SK-N-SH (cell line): ENCODE measurements around the gene PRCC. TPM values are rescaled to one million over a fixed set of nuclear protein-coding genes. Genes with fewer than 3 reads are reported as not detected.

ENCODE experiments used
- CTCF ChIA-PET: fragments of 300-600, 350-600 bp; formaldehyde crosslinking; extraction: SDS; loops from one replicate; lab custom pipeline; 2021; lab: Yijun Ruan, JAX
- POLR2A ChIA-PET: fragments of 350-600 bp; sonication (Branson Sonifier 250); formaldehyde crosslinking; extraction: SDS; loops from one replicate; lab custom pipeline; 2020; ENCODE audit warnings: antibody characterized with exemption, inconsistent platforms; lab: Yijun Ruan, JAX
- DNase-seq: peaks from one replicate; pipeline ENCODE4 v3.0.0; 2012
- H2AFZ ChIP-seq: fragments of 200-600 bp; sonication (generic); 2 replicates; pipeline ENCODE4 v1.8.1; 2016; ENCODE audit warnings: antibody characterized with exemption, mild to moderate bottlenecking, low read depth
- H3F3A ChIP-seq: fragments of 200-600 bp; sonication (generic); replicated peaks from 2 replicates; pipeline ENCODE3; 2016; ENCODE audit warnings: antibody characterized with exemption, mild to moderate bottlenecking; ENCODE audit not compliant: insufficient read depth
- H3K27ac ChIP-seq, 2 experiments: fragments of 200-500 bp in 1 of 2; fragments of 200-600 bp in 1 of 2; sonication (Bioruptor generic) in 1 of 2; sonication (generic), shearing (Covaris generic) in 1 of 2; 2 replicates each; pipeline versions ENCODE4 v1.5.1 to v1.6.1; 2014 to 2016; ENCODE audit warnings: low read depth in 2 of 2, inconsistent platforms in 1 of 2, low read length in 1 of 2, mild to moderate bottlenecking in 1 of 2, mixed read lengths in 1 of 2
- H3K27me3 ChIP-seq: fragments of 200-600 bp; sonication (generic), shearing (Covaris generic); 2 replicates; pipeline ENCODE4 v1.6.1; 2016; ENCODE audit warnings: mixed run types; ENCODE audit not compliant: insufficient read depth
- H3K36me3 ChIP-seq, 2 experiments: fragments of 200-500 bp in 1 of 2; fragments of 200-600 bp in 1 of 2; sonication (Bioruptor generic) in 1 of 2; sonication (generic) in 1 of 2; replicated peaks in 1 of 2; 2 replicates each; pipeline versions ENCODE3 to v1.5.1; 2014 to 2016; ENCODE audit warnings: low read length in 1 of 2, mild to moderate bottlenecking in 1 of 2; ENCODE audit not compliant: insufficient read depth in 2 of 2, control insufficient read depth in 1 of 2
- H3K4me1 ChIP-seq, 2 experiments: fragments of 200-500 bp in 1 of 2; fragments of 200-600 bp in 1 of 2; sonication (Bioruptor generic) in 1 of 2; sonication (generic), shearing (Covaris generic) in 1 of 2; 2 replicates each; pipeline versions ENCODE4 v1.5.1 to v1.6.1; 2014 to 2016; ENCODE audit warnings: low read depth in 1 of 2, low read length in 1 of 2, mixed run types in 1 of 2; ENCODE audit not compliant: insufficient read depth in 2 of 2, control insufficient read depth in 1 of 2
- H3K4me2 ChIP-seq: fragments of 200-600 bp; sonication (generic), shearing (Covaris generic); 2 replicates; pipeline ENCODE4 v1.6.1; 2017; ENCODE audit warnings: mixed run types
- H3K4me3 ChIP-seq, 2 experiments: fragments of 200-500 bp in 1 of 2; fragments of 200-600 bp in 1 of 2; sonication (Bioruptor generic) in 1 of 2; sonication (generic), shearing (Covaris generic) in 1 of 2; 2 replicates each; pipeline versions ENCODE4 v1.5.1 to v1.8.1; 2014 to 2016; ENCODE audit warnings: low read depth in 2 of 2, inconsistent platforms in 1 of 2, low read length in 1 of 2, mild to moderate bottlenecking in 1 of 2, mixed read lengths in 1 of 2, moderate library complexity in 1 of 2
- H3K79me2 ChIP-seq: fragments of 200-600 bp; sonication (generic); 2 replicates; pipeline ENCODE4 v1.8.1; 2017; ENCODE audit warnings: mild to moderate bottlenecking; ENCODE audit not compliant: insufficient read depth
- H3K9ac ChIP-seq: fragments of 200-600 bp; sonication (generic); 2 replicates; pipeline ENCODE4 v1.6.1; 2017; ENCODE audit warnings: mixed run types
- H3K9me2 ChIP-seq: fragments of 200-600 bp; sonication (generic); 2 replicates; pipeline ENCODE4 v1.6.1; 2017; ENCODE audit warnings: mixed run types
- H3K9me3 ChIP-seq: fragments of 200-600 bp; sonication (generic); 2 replicates; pipeline ENCODE4 v1.6.1; 2017; ENCODE audit warnings: mixed run types, mild to moderate bottlenecking, moderate library complexity
- H4K20me1 ChIP-seq: fragments of 200-600 bp; sonication (generic); 2 replicates; pipeline ENCODE4 v1.6.1; 2017; ENCODE audit warnings: mild to moderate bottlenecking, mixed run types; ENCODE audit not compliant: insufficient read depth
- CHD2 ChIP-seq: fragments of 150-350 bp; IDR thresholded peaks from 2 replicates; pipeline ENCODE4 v1.6.1; 2018; ENCODE audit warnings: low read length; ENCODE audit not compliant: partially characterized antibody
- EP300 ChIP-seq, 2 experiments: IDR thresholded peaks; 2 replicates each; pipeline versions ENCODE4 v1.4.0 to v1.6.1; 2012; ENCODE audit warnings: borderline replicate concordance in 1 of 2, low read depth in 1 of 2, low read length in 1 of 2
- GABPA ChIP-seq: IDR thresholded peaks from 2 replicates; pipeline ENCODE4 v1.4.0; 2012; ENCODE audit warnings: low read depth, mild to moderate bottlenecking
- MEF2A ChIP-seq: IDR thresholded peaks from 2 replicates; pipeline ENCODE4 v1.4.0; 2012; ENCODE audit warnings: low read depth, borderline replicate concordance
- MXI1 ChIP-seq: IDR thresholded peaks from 2 replicates; pipeline ENCODE4 v1.6.1; 2012; ENCODE audit warnings: mild to moderate bottlenecking, low read depth, low read length, improper control_type of control experiment
- NFIC ChIP-seq: IDR thresholded peaks from 2 replicates; pipeline ENCODE4 v1.4.0; 2012; ENCODE audit warnings: borderline replicate concordance
- NRF1 ChIP-seq: IDR thresholded peaks from 2 replicates; pipeline ENCODE4 v1.6.1; 2012; ENCODE audit warnings: low read depth, mild to moderate bottlenecking, low read length
- RFX5 ChIP-seq: IDR thresholded peaks from 2 replicates; pipeline ENCODE4 v1.6.1; 2012; ENCODE audit warnings: mild to moderate bottlenecking, improper control_type of control experiment, low read length
- RXRA ChIP-seq: IDR thresholded peaks from 2 replicates; pipeline ENCODE4 v1.4.0; 2012; ENCODE audit warnings: low read depth, mild to moderate bottlenecking, borderline replicate concordance
- TCF12 ChIP-seq: IDR thresholded peaks from 2 replicates; pipeline ENCODE4 v1.4.0; 2012
- TEAD4 ChIP-seq: IDR thresholded peaks from 2 replicates; pipeline ENCODE4 v1.4.0; 2012; ENCODE audit warnings: mild to moderate bottlenecking, borderline replicate concordance; ENCODE audit not compliant: insufficient read depth
- WGBS: methylation state at CpG from one replicate; pipeline ENCODE4 v1.1.6; 2017; ENCODE audit warnings: low lambda C conversion rate; 5-methylcytosine and 5-hydroxymethylcytosine counted together
- polyA plus RNA-seq, 3 experiments: library from polyadenylated mRNA; depleted of rRNA; stranded (reverse); fragments of >200 nt; gene quantifications; 2 replicates each; pipeline ENCODE4 v1.2.3, GENCODE V29; 2012
- TF ChIP-seq, protein P1 (sequence below): fragments of 200-600 bp; sonication (generic); IDR thresholded peaks from 2 replicates; pipeline ENCODE4 v1.6.1; 2017; ENCODE audit warnings: antibody characterized with exemption, mild to moderate bottlenecking, moderate library complexity
- TF ChIP-seq, protein P2 (sequence below): IDR thresholded peaks from 2 replicates; pipeline ENCODE4 v1.4.0; 2012; ENCODE audit warnings: low read depth, borderline replicate concordance
- TF ChIP-seq, protein P3 (sequence below): IDR thresholded peaks from 2 replicates; pipeline ENCODE4 v1.4.0; 2012; ENCODE audit warnings: low read depth, borderline replicate concordance
- TF ChIP-seq, protein P4 (sequence below): IDR thresholded peaks from 2 replicates; pipeline ENCODE4 v1.4.0; 2012; ENCODE audit warnings: low read depth
- TF ChIP-seq, protein P5 (sequence below): IDR thresholded peaks from 2 replicates; pipeline ENCODE4; 2012

Gene PRCC
- polyA plus RNA-seq, 1 of the 3 experiments (the other 2 are of a cell fraction), result 39.2 TPM

DNA sequence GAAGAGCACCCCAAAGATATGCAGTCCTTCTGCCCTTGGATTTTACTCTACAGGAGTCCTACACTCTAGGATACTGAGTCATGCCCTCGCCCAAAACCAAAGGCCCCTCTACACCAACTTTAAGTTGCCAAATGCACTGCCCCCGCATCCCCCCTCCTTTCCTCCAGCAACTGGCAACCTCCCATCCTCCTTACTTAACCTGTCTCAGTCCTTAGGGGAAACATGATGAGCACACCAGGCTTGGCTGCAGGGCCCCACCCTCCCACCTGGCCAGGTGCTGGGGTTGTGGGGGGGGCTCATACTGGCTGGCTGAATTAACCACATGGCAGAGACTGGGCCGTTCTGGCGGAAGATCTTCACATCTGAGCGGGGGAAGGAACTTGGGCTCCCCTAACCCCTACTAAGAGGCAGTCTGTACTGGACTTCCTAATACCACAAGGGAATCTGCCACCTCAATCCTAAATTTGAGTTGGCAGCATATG, 17.1 kb upstream of the PRCC start:
- Histone ChIP-seq H3K9ac (peak overlapping the region; percentile 100), H3K4me1 (peaks cover 37 to 56% of the 10 kb centered on the region in 2 experiments), H3K9me3 (no peaks in the 10 kb centered on the region), H3K27ac (peak overlapping the region; percentile 100), H3K79me2 (peaks cover 80% of the 10 kb centered on the region), H2AFZ (no peak overlapping the region), H3K4me2 (peak overlapping the region; percentile 88), H3K9me2 (no peaks in the 10 kb centered on the region), H3K36me3 (peaks cover 8 to 15% of the 10 kb centered on the region in 2 experiments), H4K20me1 (no peaks in the 10 kb centered on the region), H3K4me3 (peak overlapping the region; percentile 78 to 98), H3F3A (peaks cover 35% of the 10 kb centered on the region), H3K27me3 (no peaks in the 10 kb centered on the region)
- TF ChIP-seq, protein P1, sequence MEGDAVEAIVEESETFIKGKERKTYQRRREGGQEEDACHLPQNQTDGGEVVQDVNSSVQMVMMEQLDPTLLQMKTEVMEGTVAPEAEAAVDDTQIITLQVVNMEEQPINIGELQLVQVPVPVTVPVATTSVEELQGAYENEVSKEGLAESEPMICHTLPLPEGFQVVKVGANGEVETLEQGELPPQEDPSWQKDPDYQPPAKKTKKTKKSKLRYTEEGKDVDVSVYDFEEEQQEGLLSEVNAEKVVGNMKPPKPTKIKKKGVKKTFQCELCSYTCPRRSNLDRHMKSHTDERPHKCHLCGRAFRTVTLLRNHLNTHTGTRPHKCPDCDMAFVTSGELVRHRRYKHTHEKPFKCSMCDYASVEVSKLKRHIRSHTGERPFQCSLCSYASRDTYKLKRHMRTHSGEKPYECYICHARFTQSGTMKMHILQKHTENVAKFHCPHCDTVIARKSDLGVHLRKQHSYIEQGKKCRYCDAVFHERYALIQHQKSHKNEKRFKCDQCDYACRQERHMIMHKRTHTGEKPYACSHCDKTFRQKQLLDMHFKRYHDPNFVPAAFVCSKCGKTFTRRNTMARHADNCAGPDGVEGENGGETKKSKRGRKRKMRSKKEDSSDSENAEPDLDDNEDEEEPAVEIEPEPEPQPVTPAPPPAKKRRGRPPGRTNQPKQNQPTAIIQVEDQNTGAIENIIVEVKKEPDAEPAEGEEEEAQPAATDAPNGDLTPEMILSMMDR, result no peak
- TF ChIP-seq, protein P2, sequence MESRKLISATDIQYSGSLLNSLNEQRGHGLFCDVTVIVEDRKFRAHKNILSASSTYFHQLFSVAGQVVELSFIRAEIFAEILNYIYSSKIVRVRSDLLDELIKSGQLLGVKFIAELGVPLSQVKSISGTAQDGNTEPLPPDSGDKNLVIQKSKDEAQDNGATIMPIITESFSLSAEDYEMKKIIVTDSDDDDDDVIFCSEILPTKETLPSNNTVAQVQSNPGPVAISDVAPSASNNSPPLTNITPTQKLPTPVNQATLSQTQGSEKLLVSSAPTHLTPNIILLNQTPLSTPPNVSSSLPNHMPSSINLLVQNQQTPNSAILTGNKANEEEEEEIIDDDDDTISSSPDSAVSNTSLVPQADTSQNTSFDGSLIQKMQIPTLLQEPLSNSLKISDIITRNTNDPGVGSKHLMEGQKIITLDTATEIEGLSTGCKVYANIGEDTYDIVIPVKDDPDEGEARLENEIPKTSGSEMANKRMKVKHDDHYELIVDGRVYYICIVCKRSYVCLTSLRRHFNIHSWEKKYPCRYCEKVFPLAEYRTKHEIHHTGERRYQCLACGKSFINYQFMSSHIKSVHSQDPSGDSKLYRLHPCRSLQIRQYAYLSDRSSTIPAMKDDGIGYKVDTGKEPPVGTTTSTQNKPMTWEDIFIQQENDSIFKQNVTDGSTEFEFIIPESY, result no peak
- TF ChIP-seq NRF1 (no peak), CHD2 (no peak), TCF12 (no peak), RXRA (no peak), MEF2A (no peak), RFX5 (no peak), TEAD4 (no peak)
- 4% methylated on average over 3 of the region's 5 CpGs for WGBS
- POLR2A ChIA-PET, result interaction anchor here (0.6 to 2.3 kb wide), 4 partner anchors 9 to 24 kb away, joined by 3 to 17 read pairs (median 10); partner anchors contain the start of gene MRPL24
- CTCF ChIA-PET, result interaction anchor here (0.6 to 3.9 kb wide), 6 partner anchors 24 to 109 kb away, joined by 3 to 30 read pairs (median 4); partner anchors contain the start of genes INSRR, METTL25B and NES
- DNase-seq, result no peak

DNA sequence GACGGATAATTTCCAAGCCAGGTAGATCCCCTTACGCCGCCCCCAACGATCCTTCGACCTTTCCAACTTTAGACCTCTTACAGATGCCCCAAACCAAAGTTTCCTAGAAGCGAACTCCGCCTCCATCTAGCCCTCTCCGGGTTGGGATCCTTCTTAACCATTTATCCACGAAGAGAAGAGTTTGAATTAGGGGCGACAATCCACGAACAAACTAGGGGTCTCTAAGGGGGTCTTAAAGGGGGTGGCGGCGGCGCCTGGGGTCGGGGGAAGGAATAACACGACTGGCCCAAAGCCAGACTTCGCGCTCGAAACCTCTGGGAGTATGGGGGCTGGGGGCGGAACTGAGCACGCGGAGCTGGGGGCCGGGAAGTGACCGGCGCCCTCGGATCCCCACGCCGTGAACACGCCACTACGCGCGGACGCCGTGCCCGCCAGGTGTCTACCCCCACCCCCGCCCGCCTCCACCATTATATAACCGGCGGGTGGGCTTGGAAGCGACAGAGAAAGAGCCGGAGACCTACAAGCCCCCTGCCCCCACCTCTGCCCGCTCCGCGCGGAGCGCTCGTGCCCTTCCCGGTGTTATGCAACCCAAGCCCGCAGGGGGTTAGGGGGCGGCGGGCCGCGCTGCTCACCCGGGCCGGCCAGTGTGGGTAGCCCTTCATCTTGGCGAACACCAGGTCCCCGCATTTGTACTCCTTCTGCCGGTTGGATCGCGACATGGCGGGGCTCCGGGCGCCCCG, 16.5 kb upstream of the PRCC start:
- Histone ChIP-seq H3K27me3 (no peaks in the 10 kb centered on the region), H3K9me2 (no peaks in the 10 kb centered on the region), H3K9ac (peak overlapping the region; percentile 100), H3K4me3 (peak overlapping the region; percentile 78 to 98), H4K20me1 (no peaks in the 10 kb centered on the region), H3K4me1 (peaks cover 34 to 50% of the 10 kb centered on the region in 2 experiments), H3F3A (peaks cover 30% of the 10 kb centered on the region), H2AFZ (no peak overlapping the region), H3K36me3 (peaks cover 2 to 9% of the 10 kb centered on the region in 2 experiments), H3K9me3 (no peaks in the 10 kb centered on the region), H3K79me2 (peaks cover 73% of the 10 kb centered on the region), H3K4me2 (peak overlapping the region; percentile 88), H3K27ac (peak overlapping the region; percentile 100)
- 2% methylated on average over 24 of the region's 64 CpGs for whole genome bisulfite sequencing
- CTCF ChIA-PET, result interaction anchor here (0.8 to 3.9 kb wide), 14 partner anchors 10 to 365 kb away, joined by 3 to 30 read pairs (median 5); partner anchors contain the start of genes INSRR, METTL25B, MRPL24 and NES
- peak; percentile 72 for DNase-seq
- POLR2A ChIA-PET, result interaction anchor here (0.6 to 2.3 kb wide), 10 partner anchors 10 to 139 kb away, joined by 3 to 26 read pairs (median 6); partner anchors contain the start of genes ISG20L2, METTL25B, MRPL24 and NTRK1
- TF ChIP-seq, protein P3, sequence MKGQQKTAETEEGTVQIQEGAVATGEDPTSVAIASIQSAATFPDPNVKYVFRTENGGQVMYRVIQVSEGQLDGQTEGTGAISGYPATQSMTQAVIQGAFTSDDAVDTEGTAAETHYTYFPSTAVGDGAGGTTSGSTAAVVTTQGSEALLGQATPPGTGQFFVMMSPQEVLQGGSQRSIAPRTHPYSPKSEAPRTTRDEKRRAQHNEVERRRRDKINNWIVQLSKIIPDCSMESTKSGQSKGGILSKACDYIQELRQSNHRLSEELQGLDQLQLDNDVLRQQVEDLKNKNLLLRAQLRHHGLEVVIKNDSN, result no peak
- TF ChIP-seq MXI1 (peak; percentile 37; the same call in 1 of the 2 replicates), GABPA (0 out of 2 replicates have a peak, but pooled peaks have one; percentile 11), NFIC (peak; percentile 48; the same call in 1 of the 2 replicates), EP300 (IDR thresholded peaks at IDR 0.05; ENCODE audit: borderline replicate concordance in 1 of 2, low read depth in 1 of 2, low read length in 1 of 2) (no peak)
- TF ChIP-seq, protein P4, sequence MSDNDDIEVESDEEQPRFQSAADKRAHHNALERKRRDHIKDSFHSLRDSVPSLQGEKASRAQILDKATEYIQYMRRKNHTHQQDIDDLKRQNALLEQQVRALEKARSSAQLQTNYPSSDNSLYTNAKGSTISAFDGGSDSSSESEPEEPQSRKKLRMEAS, result peak; percentile 58; the same call in 1 of the 2 replicates
- TF ChIP-seq, protein P1, result 0 out of 2 replicates have a peak, but pooled peaks have one; percentile 6
- TF ChIP-seq, protein P5, sequence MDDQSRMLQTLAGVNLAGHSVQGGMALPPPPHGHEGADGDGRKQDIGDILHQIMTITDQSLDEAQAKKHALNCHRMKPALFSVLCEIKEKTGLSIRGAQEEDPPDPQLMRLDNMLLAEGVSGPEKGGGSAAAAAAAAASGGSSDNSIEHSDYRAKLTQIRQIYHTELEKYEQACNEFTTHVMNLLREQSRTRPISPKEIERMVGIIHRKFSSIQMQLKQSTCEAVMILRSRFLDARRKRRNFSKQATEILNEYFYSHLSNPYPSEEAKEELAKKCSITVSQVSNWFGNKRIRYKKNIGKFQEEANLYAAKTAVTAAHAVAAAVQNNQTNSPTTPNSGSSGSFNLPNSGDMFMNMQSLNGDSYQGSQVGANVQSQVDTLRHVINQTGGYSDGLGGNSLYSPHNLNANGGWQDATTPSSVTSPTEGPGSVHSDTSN, result no peak
